HEK293 (cell line): ENCODE data around the gene SLC22A16.
"Not testable (repeated sequence)": the region's sequence is repeated elsewhere in the genome, so short reads cannot be mapped to it uniquely, and the experiment has no call there.

ENCODE experiments used
- CTCF ChIA-PET: fragments of 350-600 bp; formaldehyde crosslinking; extraction: SDS; loops from one replicate; lab custom pipeline; 2021; ENCODE audit warnings: antibody characterized with exemption; lab: Yijun Ruan, JAX
- POLR2A ChIA-PET: fragments of 300-600 bp; formaldehyde crosslinking; extraction: SDS; loops from one replicate; lab custom pipeline; 2020; ENCODE audit warnings: antibody characterized with exemption, inconsistent platforms; lab: Yijun Ruan, JAX
- H3K27ac ChIP-seq: fragments of 200-500 bp; sonication (Bioruptor generic); 2 replicates; pipeline ENCODE4 v1.5.1; 2014; ENCODE audit warnings: low read depth, low read length, control low read depth, inconsistent platforms; ENCODE audit errors: extremely low read depth
- H3K36me3 ChIP-seq, 2 experiments: fragments of 200-500 bp in 1 of 2; sonication (Bioruptor generic) in 1 of 2; 1 replicate in 1 of 2; 2 replicates in 1 of 2; pipeline ENCODE4 v1.5.1; 2014 to 2017; ENCODE audit warnings: inconsistent platforms in 2 of 2, low read length in 2 of 2; ENCODE audit not compliant: control insufficient read depth in 2 of 2, insufficient read depth in 1 of 2
- H3K4me1 ChIP-seq: fragments of 200-500 bp; sonication (Bioruptor generic); 2 replicates; pipeline ENCODE4 v1.5.1; 2014; ENCODE audit warnings: mild to moderate bottlenecking, low read length, inconsistent platforms; ENCODE audit not compliant: control insufficient read depth, insufficient read depth
- H3K4me3 ChIP-seq: 2 replicates; pipeline ENCODE4 v1.5.1; 2011; ENCODE audit warnings: low read depth, mild to moderate bottlenecking, control low read depth, low read length, moderate library complexity
- H3K9me3 ChIP-seq: fragments of 200-500 bp; sonication (Bioruptor generic); 2 replicates; pipeline ENCODE4 v1.5.1; 2014; ENCODE audit warnings: low read depth, low read length, inconsistent platforms; ENCODE audit not compliant: control insufficient read depth, insufficient read depth
- HIC1 ChIP-seq: fragments of 450-650 bp; formaldehyde crosslinking; IDR thresholded peaks from 2 replicates; pipeline ENCODE4 v1.5.1; 2016; ENCODE audit warnings: missing biosample characterization, missing genetic modification characterization
- HOXC10 ChIP-seq: sonication (generic); formaldehyde crosslinking; IDR thresholded peaks from 2 replicates; pipeline ENCODE4 v1.8.1; 2023; ENCODE audit warnings: mild to moderate bottlenecking, missing genetic modification reagents
- INSM2 ChIP-seq: fragments of 450-650 bp; formaldehyde crosslinking; IDR thresholded peaks from 2 replicates; pipeline ENCODE4 v1.5.1; 2016; ENCODE audit warnings: missing biosample characterization, missing genetic modification characterization
- MEIS1 ChIP-seq: sonication (generic); formaldehyde crosslinking; IDR thresholded peaks from 2 replicates; pipeline ENCODE4 v1.8.1; 2022; ENCODE audit warnings: missing genetic modification reagents, mild to moderate bottlenecking, borderline replicate concordance
- PRDM10 ChIP-seq: fragments of 450-650 bp; formaldehyde crosslinking; IDR thresholded peaks from 2 replicates; pipeline ENCODE4 v1.5.1; 2016; ENCODE audit warnings: missing biosample characterization, missing genetic modification characterization
- ZBTB17 ChIP-seq: fragments of 450-650 bp; formaldehyde crosslinking; IDR thresholded peaks from 2 replicates; pipeline ENCODE4 v1.5.1; 2016; ENCODE audit warnings: missing biosample characterization, missing genetic modification characterization
- ZBTB48 ChIP-seq: fragments of 450-650 bp; formaldehyde crosslinking; IDR thresholded peaks from 2 replicates; pipeline ENCODE4 v1.5.1; 2016; ENCODE audit warnings: missing biosample characterization, missing genetic modification characterization
- ZNF16 ChIP-seq: fragments of 450-650 bp; formaldehyde crosslinking; IDR thresholded peaks from 2 replicates; pipeline ENCODE4 v1.5.1; 2016; ENCODE audit warnings: low read depth, missing biosample characterization, missing genetic modification characterization
- ZNF18 ChIP-seq: fragments of 450-650 bp; formaldehyde crosslinking; IDR thresholded peaks from 2 replicates; pipeline ENCODE4 v1.5.1; 2016; ENCODE audit warnings: missing biosample characterization, missing genetic modification characterization
- ZNF302 ChIP-seq: fragments of 450-650 bp; formaldehyde crosslinking; IDR thresholded peaks from 2 replicates; pipeline ENCODE4 v1.5.1; 2016; ENCODE audit warnings: missing biosample characterization, missing genetic modification characterization, low read depth
- ZNF362 ChIP-seq: fragments of 450-650 bp; formaldehyde crosslinking; IDR thresholded peaks from 2 replicates; pipeline ENCODE4 v1.5.1; 2016; ENCODE audit warnings: missing biosample characterization, missing genetic modification characterization
- ZNF529 ChIP-seq: fragments of 450-650 bp; formaldehyde crosslinking; IDR thresholded peaks from 2 replicates; pipeline ENCODE4 v1.5.1; 2017; ENCODE audit warnings: missing genetic modification characterization, missing biosample characterization; ENCODE audit not compliant: insufficient replicate concordance
- ZNF548 ChIP-seq: fragments of 450-650 bp; formaldehyde crosslinking; IDR thresholded peaks from 2 replicates; pipeline ENCODE4 v1.5.1; 2016; ENCODE audit warnings: missing biosample characterization, missing genetic modification characterization
- ZNF600 ChIP-seq: fragments of 450-650 bp; formaldehyde crosslinking; IDR thresholded peaks from 2 replicates; pipeline ENCODE4 v1.5.1; 2016; ENCODE audit warnings: missing biosample characterization, missing genetic modification characterization
- ZNF624 ChIP-seq: fragments of 450-650 bp; formaldehyde crosslinking; IDR thresholded peaks from 2 replicates; pipeline ENCODE4 v1.5.1; 2017; ENCODE audit warnings: missing biosample characterization, missing genetic modification characterization
- ZNF747 ChIP-seq: fragments of 450-650 bp; formaldehyde crosslinking; IDR thresholded peaks from 2 replicates; pipeline ENCODE4 v1.5.1; 2016; ENCODE audit warnings: missing biosample characterization, missing genetic modification characterization
- ZNF76 ChIP-seq: fragments of 450-650 bp; formaldehyde crosslinking; IDR thresholded peaks from 2 replicates; pipeline ENCODE4; 2016; ENCODE audit warnings: low read depth, missing biosample characterization, missing genetic modification characterization, borderline replicate concordance
- ZSCAN18 ChIP-seq: fragments of 450-650 bp; formaldehyde crosslinking; IDR thresholded peaks from 2 replicates; pipeline ENCODE4 v1.5.1; 2016; ENCODE audit warnings: missing biosample characterization, missing genetic modification characterization

The SLC22A16 gene

GRCh38 chr6:110512549-110512948, 36.1 kb upstream of the SLC22A16 start:
- H3K36me3 ChIP-seq, H3K4me1 ChIP-seq, H3K4me3 ChIP-seq, H3K9me3 ChIP-seq, H3K27ac ChIP-seq, POLR2A ChIA-PET: not testable (repeated sequence)
- CTCF ChIA-PET = interaction anchor here (1.2 kb wide), 1 partner anchor 15 kb away, joined by 4 read pairs; no protein-coding TSS in a partner anchor
- TF ChIP-seq ZNF548 (tag by site-specific recombination) = peak; percentile 81
- TF ChIP-seq, all 188 proteins: peak for 1; not testable (repeated sequence) for 187

GRCh38 chr6:110511401-110511800, 35.0 kb upstream of the SLC22A16 start:
- Histone ChIP-seq H3K4me3 (no peak overlapping the region), H3K9me3 (no peaks in the 10 kb centered on the region), H3K4me1 (peaks cover 6% of the 10 kb centered on the region), H3K36me3 (no peaks in the 10 kb centered on the region), H3K27ac (no peak overlapping the region)
- CTCF ChIA-PET = interaction anchor here (0.6 kb wide), 1 partner anchor 11 kb away, joined by 3 read pairs; no protein-coding TSS in a partner anchor
- TF ChIP-seq PRDM10 (tag by site-specific recombination) = no peak
- no peak for TF ChIP-seq INSM2
- no peak for TF ChIP-seq ZSCAN18 (tag by site-specific recombination)
- no peak for TF ChIP-seq ZNF362 (tag by site-specific recombination)
- TF ChIP-seq, all 188 proteins: peak for 0
- POLR2A ChIA-PET = interaction anchor here (1.0 kb wide), 1 partner anchor 12 kb away, joined by 3 read pairs; no protein-coding TSS in a partner anchor

- CTCF ChIA-PET = no interaction called here
- POLR2A ChIA-PET = no interaction called here
- peak; percentile 25; the same call in 1 of the 2 replicates for TF ChIP-seq ZNF600 (tag by site-specific recombination)
- no peak for TF ChIP-seq ZNF529 (tag by site-specific recombination)
- TF ChIP-seq ZBTB48 (tag by site-specific recombination) = no peak
- no peak for TF ChIP-seq ZNF16
- TF ChIP-seq ZBTB17 = no peak
- TF ChIP-seq MEIS1 (CRISPR knock-in tag) = no peak
- TF ChIP-seq HOXC10 (CRISPR knock-in tag) = no peak
- TF ChIP-seq ZNF747 (tag by site-specific recombination) = no peak
- no peak for TF ChIP-seq ZNF18 (tag by site-specific recombination)
- TF ChIP-seq HIC1 = 0 out of 2 replicates have a peak, but pooled peaks have one; percentile 27
- TF ChIP-seq ZNF624 (tag by site-specific recombination) = no peak
- TF ChIP-seq ZNF302 (tag by site-specific recombination) = no peak
- no peak for TF ChIP-seq ZNF76 (tag by site-specific recombination)
These were observed 33.3 kb upstream of the SLC22A16 start for GRCh38 chr6:110509617-110510241.

More at GRCh38 chr6:110509617-110510241, 33.3 kb upstream of the SLC22A16 start:
- Histone ChIP-seq H3K27ac (no peak overlapping the region), H3K36me3 (no peaks in the 10 kb centered on the region), H3K4me1 (peaks cover 6% of the 10 kb centered on the region), H3K9me3 (no peaks in the 10 kb centered on the region), H3K4me3 (no peak overlapping the region)
